Measurements from ENCODE around the gene ARHGAP25.

The ARHGAP25 gene

DNA sequence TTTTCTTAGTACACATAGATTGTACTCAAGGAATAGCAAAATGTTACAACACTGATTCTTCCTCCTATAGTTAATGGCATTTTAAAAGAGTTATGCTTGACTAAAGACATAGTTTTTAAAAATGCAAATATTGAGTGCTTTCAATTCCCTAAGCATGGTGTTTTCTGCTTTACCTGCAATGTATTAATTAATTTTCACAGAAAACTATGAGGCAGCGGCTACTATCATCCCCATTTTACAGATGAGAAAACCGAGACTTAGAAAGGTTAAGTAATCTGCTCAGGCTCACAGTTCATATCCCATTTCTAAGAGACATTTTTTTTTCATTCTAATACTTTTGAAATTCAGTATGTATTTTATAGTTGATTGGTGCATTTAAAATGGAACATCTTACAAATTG, 98.6 kb downstream of the ARHGAP25 start:
- DNase-seq, result no peak

DNA sequence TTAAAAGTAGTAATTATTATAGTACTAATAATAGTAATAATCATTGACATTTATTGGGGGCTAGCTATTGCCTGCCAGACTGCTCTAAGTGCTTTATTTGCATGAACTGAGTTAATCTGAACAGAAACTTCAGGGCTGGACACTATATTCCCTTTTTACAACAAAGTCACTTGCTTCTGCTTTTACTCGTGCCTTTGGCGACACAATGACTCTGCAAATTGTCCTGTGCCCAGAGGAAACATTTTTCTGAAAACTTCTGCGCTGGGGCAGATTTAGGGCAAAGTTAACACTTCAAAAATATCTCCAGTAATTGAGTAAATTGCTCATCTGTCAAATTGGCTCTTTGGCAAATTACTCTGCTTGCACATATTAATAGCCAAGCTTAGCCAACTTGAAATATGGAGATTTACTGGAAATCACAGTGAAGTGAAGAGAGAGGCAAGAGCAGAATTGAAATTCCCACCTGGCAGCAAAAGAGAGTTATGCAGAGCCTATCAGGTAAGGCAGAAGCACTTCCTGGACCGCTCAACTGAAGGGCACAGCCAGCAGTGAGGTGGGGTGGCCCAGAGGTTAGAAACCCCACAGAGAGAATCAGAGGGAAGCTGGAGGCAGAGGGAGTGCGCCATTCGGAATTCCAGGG, 100.2 kb downstream of the ARHGAP25 start:
- peak in 1 of 2 donors; percentile 11 for DNase-seq

DNA sequence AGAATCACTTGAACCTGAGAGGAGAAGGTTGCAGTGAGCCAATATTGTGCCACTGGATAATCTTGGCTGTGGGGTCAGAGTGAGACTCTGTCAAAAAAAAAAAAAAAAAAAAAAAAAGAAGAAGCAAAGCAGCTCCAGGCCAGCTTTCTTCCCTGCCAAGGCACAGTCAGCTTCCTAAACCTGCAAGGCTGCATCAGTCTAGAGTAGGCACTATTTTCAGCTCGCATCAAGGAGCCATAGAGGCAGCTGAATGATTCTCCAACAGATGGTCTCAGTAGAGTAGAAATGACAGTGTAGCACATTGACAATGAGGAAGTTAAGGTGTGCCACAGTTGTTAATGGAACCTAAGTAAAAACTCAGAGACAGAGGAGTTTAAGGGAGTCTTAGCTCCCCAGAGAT, 101.0 kb downstream of the ARHGAP25 start:
- DNase-seq, result no peak

DNA sequence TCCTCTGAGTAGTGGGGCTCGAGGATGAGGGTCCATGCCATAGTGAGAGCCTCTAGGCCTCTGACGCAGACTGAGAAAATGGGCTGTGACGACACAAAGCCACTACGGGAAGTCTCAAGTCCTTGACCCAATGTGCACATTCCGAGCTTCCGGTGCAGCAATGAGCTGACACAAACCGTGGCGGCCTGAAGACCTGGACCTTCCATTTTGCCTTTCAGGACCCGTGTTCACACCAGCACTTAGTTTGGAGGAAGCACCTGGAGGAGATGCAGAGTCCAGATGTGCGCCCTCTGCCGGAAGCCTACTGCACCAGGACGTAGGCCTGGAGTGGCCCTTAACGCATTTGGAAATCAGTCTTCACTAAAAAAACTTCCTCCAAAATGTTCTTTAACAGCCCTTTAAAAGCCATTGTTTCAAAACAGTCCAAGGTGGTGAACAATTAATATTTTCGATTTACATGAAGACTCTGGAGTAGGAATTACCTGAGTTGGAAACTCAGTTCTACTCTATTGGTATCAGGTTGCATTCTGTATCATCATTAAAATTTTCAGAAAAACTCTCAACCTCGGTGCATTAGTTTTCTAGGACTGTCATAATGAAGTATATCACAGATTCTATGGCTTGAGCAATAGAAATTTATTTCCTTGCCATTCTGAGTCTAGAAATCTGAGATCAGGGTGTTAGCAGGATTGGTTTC, 102.7 kb downstream of the ARHGAP25 start:
- peak; percentile 73 to 75 for DNase-seq

DNA sequence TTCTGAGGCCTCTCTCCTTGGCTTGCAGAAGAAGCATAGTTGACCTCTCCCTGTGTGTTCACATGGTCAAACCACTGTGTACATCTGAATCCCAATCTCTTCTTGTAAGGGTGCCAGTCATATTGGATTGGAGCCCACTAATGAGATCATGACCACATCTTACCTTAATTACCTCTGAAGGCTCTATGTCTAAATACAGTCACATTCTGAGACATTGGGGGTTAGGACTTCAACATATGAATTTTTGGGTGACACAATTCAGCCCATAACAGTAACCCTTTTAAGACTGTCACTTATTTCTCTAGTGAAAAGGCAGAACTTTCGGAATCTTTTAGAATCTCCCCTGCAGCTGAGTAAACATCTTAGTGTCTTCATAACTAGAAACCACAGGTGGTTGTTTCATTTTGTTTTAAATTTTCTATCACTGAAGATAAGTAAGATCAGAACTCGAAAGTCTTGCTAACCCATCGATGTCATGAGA, 103.3 kb downstream of the ARHGAP25 start:
- no peak for DNase-seq

DNA sequence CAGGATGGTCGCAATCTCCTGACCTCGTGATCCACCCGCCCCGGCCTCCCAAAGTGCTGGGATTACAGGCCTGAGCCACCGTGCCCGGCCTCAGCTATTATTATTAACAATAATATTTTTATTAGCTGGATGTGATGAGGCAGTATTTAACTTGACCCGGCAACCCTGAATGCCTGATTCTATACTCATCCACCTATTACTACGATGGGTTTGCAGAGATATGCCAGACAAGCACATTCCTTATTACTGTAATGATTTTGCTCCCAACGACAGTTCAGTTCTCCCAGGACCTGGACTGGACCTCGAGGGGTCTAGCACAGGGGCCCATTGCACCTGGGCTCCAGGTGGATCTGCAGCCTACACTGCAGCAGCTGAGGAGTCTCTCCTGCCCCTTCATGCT, 104.0 kb downstream of the ARHGAP25 start:
- no peak for DNase-seq

DNA sequence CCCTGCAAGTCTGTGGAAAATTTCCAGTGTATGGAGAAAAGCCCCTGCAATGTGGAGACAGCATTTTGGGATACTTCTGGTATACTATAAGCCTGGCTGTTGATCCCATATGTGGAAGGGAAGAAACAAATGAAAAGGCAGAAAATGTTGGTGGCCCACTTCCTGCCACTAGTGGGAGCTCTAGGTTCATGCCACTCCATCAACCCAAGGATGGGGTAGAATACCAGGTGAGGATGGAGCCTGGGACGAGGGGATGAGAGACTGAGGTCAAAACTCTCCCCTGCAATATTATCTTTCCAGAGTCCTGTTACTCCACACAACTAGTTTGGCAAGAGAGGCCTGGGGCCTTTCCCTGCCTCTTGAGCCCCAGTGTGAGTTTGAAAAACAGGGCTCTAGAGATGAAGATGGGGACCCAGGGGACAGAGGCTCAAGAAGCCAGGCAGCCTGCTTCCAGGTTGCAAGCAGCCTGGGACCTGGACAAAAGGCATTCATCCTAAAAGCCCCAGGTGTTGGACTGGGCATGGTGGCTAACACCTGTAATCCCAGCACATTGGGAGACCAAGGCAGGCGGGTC, 104.7 kb downstream of the ARHGAP25 start:
- DNase-seq, result peak; percentile 31 to 45

DNA sequence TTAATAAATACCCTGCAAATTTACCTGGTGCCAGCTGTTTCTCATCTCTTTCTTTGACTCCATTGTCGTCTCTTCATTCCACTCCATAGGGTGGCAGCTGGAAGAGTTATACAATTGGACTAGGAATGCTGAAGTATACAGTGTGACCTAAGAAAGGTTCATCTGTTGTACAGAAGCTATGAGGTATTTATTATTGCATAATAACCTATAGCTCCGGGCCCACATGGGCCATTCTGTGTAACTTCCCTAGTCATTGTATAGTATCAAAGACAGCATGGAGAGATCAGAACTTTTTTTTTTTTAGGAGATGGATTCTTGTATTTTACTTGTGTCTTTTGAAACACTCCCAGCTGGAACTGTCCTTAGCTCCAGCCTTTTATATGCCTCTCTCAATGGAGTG, 110.4 kb downstream of the ARHGAP25 start:
- DNase-seq, result no peak

DNA sequence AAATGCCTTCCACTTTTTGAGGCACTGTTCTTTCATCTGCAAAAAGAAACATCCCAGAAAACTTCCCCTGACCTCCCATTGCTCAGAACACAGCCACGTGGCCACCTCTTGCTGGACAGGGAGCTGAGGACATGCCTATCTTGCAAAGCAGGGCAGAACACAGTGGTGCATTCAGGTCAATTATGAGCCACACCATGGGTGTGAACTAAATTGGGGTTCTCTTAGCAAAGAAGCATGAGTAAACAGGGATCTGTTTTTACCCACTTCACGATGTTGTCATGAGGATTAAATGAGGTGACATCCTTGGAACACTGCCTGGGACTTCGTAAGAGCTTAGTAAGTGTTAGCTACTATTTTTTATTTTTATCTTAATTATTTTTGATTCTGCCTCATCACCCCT, 111.5 kb downstream of the ARHGAP25 start:
- no peak for DNase-seq

DNA sequence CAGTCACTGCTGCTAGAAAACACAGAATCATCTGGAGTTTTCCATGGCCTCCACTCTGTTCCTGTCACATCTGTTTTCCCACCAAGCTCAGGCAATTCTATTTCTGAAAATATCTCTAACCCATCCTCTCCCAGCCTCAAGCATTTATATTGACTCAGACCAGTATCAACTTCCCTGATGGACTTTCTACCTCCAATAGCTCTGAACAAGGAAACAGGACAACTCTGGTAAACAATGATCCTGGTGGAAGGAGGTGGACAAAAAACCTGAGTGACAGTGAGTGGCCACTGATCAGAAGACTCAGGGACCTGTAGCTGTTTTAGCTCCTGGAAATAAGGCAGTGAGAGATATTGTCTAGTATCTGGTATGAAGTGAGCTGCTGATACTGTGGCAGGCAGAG, 113.1 kb downstream of the ARHGAP25 start:
- DNase-seq, result no peak

DNA sequence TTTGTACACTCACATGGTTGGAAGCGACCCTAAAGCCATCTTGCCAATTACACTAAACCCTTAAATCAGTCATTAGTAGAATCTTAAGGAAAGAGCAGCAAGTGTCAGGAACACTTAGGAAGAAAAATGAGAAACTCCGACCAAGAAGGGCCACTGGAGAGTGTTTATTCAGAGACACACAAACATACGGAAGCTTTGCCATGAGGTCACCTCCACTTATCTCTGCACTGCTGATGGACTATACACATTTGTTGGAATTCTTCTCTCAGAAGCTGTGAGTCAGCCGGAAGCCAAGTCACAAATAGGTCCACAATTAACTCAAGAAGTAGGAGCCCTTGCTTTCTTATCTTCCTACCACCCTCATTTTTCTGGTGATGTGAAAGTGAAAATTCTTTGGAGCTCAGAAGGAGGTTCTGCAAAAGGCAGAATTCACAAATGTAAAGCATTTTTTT, 115.0 kb downstream of the ARHGAP25 start:
- DNase-seq, result no peak

DNA sequence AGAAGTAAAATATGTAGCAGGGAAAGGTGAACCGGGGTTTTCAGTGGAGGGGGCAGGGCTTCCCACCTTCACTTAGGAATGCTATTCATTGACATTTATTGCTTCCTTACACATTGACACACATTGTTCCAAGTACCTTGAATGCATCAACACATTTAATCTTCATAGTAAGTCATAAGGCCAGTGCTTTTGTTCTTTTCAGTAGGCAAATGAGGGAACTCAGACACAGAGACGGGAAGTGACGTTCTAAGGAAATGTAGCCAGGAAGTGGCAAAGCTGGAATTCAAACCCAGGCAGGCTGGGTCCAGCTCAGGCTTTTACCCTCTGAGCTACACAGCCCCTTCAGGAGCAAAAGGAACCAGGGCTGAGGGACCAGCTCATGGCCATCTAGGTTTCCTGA, 115.9 kb downstream of the ARHGAP25 start:
- DNase-seq, result no peak

DNA sequence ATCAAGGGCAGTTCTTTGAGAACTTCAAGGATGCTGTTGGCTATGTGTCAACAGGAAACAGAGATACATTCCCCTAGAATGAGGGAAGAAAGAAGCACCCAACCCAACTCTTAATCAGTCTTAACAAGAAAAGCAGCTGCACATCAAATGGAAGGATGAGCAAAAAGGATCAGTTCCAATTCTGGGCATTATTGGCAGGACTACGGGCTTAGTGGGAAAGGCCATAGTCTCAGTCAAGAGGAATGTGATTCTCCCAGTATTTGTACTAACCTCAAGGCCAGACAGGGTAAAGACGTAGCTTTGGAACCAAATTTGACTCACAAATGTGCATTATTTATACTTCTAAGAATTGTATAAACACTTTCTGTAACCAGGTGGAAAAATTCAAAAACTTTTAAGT, 118.4 kb downstream of the ARHGAP25 start:
- no peak for DNase-seq

DNA sequence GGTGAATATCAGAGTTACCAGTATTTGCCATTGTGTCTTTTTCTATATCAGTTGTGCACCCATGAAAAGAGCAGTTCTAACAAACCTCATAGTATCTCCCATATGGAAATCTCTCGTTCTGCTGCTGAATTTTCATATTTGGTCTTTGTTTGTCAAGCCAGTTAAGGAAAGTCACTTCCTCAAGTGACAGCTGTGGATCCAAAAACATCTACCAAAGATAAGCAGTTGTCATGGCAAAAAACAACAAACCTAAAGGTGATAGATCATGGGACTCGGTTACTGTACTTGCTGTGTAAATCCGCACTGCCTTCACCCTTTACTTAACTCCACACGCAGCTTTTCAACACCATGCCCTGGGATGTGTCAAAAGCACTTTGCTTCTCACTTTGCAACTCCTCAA, 119.3 kb downstream of the ARHGAP25 start:
- no peak for DNase-seq

DNA sequence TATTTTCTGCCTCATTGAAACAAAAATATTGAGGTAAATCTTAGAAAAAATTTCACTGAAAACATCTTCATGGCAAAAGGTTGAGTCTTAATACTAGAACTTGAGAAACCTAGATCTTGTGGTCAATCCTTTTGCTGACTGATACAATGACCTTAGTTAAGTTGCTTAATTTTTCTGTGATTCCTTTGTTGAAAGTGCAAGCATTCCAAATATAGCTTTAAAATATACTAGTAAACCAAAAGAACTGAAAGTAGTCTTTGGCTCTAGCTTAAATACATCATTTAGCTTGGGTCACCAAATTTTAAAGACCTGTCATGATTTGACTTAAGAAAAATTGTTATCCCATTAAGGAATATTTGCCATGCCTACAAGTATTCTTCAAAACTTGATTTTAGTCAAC, 119.9 kb downstream of the ARHGAP25 start:
- DNase-seq, result no peak

DNA sequence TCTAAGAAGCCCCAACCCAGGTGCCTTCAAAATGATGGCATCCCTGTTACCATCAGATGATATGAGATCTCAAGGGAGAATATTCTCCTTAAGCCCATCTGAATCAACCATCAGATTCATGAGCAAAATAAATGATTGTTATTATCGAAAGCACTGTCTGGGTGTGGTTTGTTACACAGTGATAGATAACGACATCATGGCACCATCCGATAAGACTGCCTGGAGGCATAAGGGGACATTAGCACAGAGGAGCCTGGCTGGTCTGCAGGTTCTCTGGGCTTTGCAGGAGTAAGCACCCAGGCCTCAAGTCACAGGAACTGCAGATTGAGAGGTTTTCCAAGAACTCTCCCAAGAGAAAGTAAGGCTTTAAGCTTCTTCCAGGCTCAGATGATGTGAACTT, 120.9 kb downstream of the ARHGAP25 start:
- DNase-seq, result no peak

DNA sequence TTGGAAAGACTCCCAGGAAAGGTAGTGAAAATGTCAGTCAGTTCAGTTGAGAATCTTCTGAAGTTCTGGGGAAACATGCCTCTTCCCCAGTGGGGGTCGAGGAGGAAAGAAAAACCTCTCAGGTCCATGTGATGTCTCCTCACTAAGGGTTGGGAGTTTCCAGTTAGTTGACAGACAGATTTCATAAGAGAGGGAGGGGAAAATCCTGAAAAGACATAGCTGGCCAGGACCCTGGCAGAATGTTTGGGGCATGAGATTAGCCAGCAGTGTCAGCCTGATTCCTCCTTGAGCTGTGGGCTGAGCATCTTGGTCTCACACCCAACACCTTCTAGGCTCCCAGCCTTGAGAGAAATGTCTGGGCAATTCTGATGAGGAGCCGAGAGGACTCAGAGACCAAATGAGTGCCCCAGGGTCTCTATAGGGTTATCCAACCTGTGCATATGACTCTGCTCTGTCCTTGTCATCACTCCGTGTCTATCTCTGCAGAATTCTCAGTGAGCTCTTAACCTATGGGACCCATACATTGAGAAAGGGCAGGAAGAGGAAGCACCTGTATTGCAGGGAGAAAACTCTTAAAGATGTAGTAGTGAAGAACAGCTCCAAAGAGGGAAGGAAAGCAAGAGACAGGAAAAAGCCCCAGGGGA, 122.7 kb downstream of the ARHGAP25 start:
- peak in 1 of 2 donors; percentile 1 for DNase-seq

DNA sequence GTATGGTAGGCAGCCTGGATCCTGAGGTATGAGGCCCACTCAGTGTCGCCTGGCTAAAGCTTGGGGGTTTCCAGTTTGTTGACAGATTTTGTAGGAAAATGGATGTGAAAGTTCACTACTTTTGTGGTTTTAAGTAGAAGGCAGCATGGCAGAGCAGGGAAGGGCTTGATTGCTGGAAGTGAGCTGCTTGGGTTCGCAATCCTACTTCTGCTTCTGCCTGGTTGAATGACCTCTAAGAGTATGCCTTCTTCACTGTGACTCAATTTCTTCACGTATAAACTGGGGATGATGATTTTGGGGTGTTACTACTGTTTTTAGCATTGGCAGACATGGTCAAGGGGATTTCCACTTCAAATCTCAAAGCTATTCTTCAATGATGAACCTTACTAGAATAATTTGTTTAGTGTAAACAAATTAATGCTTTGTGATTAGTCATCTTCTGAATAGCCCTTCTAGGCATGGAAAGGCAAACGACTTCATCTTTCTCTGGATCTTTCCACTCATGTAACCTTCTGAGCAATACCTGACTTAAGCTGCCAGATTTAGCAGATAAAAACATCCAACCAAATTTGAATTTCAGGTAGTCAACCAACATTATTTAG, 123.3 kb downstream of the ARHGAP25 start:
- DNase-seq, result peak; percentile 18 to 70

DNA sequence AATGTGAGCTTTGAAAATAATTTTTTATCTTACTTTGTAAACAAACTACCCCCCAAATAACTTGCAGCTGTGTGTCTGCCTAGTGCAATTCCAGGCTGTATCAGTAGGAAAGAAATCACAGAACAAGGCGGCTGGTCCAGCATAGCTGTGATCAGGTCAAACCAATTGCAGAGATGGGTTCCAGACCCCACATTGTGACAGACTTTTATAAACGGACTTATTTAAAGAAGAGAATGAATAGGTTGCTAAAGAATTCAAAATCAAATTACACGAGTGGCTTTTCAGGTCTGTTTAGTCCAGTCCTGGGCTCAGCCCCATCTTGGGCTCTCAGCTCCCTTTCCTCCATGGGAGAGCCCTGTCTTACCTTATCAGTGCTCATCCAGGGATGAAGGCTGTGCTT, 125.5 kb downstream of the ARHGAP25 start:
- DNase-seq, result no peak

DNA sequence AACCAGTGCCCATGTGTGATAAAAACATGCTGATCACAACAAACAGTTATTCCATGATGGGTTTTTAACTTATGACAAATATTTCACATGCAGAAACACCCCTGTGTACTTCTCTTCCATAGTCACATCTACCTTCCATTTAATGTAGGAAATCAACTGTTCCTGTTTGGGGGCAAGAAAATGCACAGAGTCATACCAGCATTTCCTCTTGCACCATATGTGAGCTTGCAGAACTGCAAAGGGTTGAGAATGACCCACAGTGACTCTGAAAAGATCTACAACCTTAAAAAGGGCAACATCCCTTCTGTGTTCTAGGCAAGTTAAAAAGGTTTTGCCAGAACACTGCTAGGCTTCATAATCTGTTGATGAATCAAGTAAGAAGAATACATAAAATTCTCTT, 126.7 kb downstream of the ARHGAP25 start:
- DNase-seq, result peak in 1 of 2 donors; percentile 18

DNA sequence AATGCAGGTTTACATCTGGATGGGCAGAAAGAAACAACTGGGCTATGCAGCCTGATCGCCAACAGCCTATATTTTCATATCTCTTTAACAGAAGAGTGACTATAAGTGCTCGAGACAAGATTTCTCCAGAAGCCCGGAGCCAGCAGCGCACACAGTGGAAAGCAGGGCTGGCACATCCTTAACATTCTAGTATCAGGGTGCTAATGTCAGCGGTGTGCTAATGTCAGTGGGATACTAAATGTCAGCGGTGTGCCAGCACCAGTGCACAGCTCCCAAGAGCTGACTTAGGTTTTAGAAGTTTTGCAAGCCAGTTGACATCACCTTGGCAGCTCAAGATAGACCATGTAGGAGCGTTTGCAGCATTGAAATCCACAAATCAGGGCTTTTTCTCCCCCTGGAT, 128.3 kb downstream of the ARHGAP25 start:
- no peak for DNase-seq

DNA sequence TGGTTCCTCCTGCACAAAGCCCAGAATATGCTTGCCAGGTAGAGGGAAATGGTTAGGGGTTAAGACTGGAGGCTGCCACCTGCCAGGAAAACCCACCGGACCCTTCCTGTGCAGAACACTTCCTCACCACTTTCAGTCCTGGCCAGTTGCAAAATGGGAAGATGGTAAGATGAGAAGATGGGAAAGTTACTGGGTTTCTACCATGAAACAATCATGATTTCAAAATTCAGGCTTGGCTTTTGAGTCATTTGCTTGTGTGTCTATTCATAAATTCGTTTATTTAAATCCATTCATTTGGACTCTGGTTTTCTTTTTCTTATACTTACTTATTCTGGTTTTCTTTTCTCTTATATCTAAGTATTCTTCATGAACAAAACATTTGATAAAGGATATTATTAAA, 129.4 kb downstream of the ARHGAP25 start:
- no peak for DNase-seq

DNA sequence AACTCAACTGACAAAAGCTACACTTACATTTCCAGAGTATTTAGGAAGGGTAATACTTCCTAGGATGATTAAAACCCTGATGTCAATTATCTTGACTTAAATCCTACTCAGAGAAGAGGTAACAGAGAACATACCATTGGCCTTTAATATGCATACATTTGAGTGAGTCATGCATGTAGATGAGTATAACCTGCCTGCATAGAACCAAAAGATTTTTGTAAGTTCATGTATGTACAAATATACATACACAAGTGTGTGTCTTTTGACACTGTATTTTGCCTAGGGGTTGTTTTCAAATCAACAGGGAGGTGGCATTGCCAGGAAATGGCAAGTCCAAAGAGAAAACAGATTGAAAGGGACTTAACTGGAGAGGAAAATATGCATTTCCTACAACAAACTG, 130.5 kb downstream of the ARHGAP25 start:
- no peak for DNase-seq

Data from CD4-positive, alpha-beta T cell treated with Interferon alpha-2 for 1 hour (primary cell).